Astrocyte of the hippocampus (primary cell): ENCODE measurements around the gene CCDC167.
"Not testable (repeated sequence)": the region's sequence is repeated elsewhere in the genome, so short reads cannot be mapped to it uniquely, and the experiment has no call there.

ENCODE experiments used
- DNase-seq: peaks from one replicate; pipeline ENCODE4 v3.0.0; 2011; ENCODE audit warnings: low read depth, low spot score

Gene CCDC167

DNA sequence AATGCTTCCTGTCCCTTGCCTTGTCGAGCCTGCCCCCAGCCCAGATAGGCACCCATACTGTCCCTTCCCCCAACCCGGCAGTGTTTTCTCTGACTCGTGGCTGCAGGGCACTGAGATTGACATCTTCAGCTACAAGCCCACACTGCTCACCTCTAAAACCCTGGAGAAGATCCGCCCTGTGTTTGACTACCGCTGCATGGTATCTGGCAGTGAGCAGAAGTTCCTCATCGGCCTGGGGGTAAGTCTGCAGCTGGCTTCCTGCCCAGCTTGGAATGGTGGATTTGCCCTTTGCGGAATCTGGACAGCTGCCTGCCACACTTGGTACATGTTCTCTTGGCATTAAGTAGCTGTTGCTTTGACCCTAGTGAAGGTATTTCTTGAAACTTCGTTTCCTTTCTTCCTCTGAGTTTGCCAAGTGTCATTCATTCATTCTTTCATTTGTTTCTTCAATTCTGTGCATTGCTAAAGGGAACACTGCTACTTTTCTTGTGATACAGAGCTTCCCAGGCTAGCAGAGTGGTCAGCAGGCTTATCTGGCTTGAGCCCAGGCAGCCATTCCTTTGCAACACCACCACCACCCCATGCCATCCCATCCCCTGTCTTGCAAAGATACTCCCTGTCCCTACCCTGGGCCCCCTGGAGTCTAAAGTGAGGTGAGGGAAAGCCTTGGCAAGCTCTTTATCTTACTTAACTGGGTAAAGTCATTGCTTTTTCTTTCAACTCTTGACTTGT is 26.2 kb downstream of the CCDC167 start:
- DNase-seq, result peak; percentile 83

DNA sequence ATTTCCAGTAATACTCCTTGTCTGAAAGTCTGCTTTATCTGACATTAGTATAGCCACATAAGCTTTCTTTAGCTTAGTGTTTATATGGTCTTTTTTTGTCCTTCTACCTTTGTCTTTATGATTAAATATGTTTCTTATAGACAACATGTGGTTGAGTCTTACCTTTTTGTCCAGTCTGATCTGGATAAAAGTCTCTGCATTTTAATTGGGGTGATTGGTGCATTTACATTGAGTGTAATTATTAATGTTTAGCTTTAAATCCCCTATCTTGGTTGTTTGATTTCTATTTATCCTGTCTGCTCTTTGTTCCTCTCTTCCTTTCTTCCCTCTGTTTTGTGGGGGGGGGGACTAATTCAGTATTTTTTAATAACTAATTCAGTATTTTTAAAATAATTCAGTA is 32.0 kb downstream of the CCDC167 start:
- DNase-seq, result no peak

DNA sequence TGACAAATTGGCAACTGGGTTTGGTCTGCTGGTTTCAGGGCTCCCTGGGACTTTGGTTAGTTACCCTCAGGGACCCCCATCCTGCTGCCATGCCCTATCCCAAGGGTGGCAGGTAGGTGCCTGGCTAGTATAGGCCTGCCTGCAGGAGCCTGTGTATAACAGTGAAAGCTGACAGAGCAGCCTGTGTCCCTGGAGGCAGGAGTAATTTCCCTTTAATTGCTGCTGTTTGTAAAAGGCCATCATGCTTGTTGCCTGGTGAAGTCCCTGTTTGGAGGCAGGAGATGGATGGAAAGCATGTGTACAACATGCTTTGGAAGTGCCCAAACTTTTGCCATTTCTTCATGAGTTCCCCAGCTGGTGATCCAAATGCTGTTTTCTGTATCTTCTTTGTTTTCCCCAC is 36.6 kb downstream of the CCDC167 start:
- no peak for DNase-seq

DNA sequence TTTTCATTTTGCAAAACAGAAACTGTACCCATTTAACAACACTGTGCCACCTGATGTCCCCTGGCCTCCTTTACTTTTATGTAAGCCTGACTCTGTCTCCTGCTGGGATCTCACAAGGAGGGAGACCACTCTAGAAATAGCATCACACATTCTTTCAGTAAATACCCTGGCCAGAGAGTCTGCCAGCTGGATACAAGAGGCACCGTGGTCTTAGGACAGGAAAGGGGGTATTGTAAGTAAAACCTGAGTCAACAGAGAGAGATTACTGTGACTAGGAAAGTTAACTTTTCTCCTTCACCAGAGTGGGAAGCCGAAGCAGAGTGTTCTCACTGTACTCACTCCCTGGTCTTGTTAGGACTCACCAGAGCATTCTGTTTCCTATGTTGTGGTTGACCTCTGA is 38.9 kb downstream of the CCDC167 start:
- peak; percentile 12 for DNase-seq

DNA sequence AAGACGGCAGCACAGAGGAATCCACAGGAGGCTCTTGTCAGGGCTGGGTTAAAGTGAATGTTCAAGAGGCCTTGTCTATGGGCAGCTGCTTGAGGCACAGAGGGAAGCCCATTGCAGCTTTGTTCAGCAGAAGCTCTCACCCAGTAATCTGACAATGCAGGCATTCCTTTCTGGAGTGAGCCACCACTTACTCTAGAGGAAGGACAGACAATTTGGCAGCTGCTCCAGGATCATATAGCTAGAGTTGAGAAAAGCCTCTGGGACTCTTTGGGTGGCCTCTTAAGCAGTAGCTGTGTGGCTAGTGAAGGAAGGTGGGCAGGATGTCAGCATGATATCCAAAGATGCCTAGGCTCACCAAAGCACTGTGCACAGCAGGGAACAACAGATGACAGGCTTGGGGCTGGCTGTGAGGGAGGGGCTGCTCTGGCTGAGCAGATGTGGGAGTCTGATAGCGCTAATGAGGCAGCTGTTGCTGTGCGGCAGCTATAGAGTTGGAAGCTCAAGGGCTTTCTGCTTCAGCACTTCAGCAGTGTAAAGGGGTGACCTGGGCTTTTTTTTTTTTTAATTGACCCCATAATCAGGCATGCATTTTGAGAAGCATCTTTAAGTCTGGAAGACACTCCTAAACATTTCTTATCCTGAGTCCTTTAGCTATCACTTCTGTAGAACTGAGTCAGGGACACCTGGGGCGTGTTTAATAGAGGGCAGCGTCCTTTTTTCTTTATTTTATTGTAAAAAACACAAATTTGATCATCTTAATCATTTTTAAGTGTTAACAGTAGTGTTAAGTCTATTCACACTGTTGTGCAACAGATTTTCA is 39.5 kb downstream of the CCDC167 start:
- no peak for DNase-seq

DNA sequence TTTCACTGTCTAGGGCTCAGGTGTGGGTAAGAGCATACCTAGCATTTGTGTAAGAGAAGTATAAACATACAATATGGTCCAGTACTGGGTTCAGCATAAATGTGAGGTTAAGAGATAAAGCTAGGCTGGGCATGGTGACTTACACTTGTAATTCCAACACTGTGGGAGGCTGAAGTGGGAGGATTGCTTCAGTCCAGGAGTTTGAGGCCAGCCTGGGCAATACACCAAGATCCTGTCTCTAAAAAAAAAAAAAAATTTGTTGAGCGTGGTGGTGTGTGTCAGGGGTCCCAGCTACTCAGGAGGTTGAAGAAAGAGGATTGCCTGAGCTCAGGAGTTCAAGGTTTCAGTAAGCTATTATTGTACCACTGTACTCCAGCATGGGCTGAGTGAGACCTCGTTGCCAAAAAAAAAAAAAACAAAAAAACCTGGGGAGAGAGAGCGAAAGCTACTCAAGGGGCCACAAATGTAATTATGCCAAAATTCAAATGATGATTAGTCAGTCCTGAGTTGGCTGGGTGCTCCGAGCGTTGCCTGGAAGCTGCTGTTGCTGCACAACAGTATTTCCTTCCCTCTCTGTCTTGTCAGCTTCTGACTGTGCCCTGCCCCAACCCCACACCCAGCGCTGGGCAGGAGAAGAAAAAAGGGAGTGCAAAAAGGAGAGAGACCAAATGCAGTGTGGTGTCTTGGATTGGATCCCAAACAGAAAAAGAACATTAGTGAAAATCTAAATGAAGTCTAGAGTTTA is 42.7 kb downstream of the CCDC167 start:
- DNase-seq, result peak; percentile 89

DNA sequence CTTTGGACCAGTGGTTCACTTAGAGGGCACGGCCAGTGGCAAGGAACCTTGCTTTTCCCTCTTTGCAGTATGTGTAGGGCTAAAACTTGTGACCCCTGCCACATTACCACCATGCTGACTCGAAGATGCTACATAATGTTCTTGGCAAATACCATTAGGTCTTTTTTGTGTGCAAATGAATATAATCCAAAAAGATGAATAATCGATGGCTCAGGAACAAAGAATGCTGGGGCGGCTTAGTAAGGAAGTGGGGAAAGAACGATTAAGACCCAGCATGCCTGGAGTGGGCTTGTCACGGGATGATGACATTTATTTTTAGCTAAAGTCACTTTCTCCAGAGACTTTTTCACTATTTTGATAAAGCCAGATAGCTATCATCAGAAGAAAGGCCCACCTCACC is 43.6 kb downstream of the CCDC167 start:
- DNase-seq, result peak; percentile 43

DNA sequence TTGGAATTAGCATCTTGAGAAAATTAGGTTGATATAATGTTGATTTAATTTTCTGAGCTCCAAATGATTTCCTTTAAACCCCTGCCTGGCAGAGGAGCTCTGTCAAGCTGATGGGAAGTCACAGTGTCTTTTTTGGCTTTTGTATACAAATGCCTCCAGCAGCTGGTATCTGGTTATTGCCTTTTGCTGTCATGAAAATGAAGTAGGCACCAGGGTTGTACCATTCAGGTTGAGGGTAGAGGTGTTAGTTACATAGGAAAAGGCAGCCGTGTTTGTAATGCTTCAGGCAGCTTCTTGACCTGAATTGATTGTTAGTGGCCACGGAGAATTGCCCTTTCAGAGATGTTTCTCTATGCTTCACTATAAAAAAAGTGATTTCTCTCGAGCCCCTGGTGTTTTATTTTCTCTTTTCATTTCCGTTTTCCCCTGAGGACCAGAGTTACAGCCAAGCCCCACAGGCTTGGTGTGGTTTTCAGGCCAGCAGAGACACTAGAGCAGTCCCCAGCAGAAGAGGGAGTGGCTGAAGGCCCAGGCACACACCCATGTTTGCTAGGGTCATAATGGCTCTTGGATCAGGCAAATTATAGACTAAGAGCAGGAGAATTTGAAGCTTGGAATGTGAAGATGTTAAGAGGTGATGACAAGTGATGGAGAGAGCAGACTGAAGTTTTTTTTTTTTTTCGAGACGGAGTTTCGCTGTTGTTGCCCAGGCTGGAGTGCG is 45.1 kb downstream of the CCDC167 start:
- DNase-seq, result no peak

DNA sequence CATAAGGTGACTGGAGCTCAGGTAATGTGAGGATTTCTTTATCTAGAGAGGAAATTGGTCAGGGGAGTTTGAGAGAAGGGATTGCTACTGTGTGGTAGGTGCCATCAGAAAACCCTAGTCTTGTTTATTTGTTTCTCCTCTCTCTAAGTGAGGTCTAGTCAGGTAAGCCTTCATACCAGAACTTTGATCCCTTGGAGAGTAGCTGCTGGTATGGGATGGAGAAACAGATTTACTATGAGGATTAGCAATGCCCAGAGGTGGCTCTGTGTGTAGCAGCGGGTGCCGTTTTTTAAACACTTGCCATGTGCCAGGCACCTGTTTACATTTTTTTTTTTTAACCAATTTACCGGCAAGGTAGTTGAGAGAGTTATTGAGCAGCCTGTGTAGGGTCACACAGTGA is 47.2 kb downstream of the CCDC167 start:
- DNase-seq, result no peak

DNA sequence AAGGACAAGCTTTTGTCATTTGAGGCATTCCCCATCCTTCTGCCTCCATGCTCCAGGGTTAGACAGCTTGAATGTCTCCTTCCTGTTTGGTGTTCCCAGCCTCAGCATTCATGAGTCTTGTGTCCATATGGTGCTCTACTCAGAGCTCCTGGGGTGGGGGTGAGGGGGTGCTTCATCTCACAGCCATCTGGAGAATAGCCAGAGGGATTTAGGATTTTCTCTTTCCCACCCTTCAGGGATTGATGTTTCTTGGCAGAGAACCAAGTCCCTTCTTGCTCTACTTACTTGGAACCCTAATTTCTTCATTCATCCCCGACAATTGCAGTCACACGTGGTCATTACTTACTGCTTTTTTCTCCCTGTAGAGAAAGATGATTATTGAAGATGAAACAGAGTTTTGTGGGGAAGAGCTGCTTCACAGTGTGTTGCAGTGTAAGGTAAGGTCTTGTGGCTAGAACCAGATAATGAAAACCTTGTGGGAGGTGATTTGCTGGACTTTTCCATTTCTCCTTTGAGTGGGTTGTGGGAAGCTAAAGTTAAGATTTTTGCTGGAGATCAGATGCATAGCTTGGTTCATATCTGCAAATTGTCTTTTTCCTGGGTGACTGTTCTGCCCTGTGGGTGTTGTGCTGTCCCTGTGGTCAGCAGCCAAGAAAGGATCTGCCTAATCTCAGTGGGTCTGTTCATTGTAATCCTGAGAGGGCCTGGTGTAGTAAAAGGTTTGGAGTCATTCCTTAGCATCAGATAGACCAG is 48.1 kb downstream of the CCDC167 start:
- DNase-seq, result no peak

DNA sequence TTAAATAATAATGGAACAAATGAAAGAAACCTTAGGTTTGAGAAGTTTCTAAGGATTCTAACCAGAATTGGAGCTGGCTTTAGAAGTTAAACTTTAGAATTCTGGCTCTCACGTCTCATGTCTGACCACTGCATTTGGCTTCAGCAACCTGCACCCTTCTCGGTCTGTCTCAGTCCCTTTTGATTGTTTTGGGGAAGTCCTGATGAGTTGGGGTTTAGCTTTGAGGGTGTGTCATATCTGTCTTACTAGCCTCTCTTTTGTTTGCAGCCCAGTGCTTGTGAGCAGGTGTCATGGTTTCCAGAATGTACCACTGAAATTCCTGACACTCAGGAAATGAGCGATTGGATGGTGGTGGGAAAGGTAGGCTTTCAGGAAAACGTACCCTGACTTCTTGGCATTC is 49.7 kb downstream of the CCDC167 start:
- no peak for DNase-seq

DNA sequence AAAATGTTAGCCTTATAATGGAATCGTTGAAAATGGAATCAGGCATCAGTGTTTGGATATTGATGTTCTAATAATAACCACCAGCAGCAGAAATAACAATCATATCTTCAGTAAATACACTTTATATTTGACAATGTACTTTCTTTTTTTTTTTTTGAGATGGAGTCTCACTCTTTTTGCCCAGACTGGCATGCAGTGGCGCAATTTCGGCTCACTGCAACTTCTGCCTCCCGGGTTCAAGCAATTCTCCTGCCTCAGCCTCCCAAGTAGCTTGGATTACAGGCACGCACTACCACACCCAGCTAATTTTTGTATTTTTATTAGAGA is 56.5 kb downstream of the CCDC167 start:
- DNase-seq, result not testable (repeated sequence)

DNA sequence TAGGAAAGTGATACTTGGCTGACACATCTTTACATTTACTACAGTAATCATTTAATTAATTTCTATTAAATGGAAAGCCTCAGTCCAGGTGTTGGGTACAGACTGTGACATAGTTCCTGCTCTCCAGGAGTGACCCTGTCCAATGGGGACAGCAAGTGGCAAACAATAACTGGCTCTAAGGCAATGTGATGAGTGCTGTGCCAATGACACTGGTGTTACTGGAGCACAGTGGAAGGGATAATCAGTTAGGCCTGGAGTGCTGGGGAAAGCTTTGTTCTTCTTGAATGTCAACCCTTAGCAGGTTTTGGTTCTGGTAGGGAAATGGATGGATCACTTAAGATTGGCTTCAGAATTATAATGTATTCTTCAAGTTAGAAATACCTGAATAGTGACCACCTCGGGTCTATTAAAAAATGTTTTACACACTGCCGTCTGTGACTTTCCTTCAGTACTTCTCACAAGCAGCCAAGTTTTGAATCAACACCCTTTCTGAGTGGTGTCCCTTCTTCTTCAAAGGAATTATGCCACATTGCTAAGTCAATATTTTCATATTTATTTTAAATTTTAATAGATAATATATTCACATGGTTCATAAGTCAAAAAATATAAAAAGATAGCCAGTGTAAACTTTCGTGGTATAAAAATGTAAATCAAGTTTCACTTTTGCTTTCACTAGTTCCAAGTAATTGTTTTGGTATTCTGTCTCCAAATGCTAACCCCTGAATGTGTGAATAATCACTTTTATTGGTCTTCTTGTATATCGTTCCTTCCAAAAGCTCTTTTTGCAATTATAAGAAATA is 57.1 kb downstream of the CCDC167 start:
- DNase-seq, result no peak

DNA sequence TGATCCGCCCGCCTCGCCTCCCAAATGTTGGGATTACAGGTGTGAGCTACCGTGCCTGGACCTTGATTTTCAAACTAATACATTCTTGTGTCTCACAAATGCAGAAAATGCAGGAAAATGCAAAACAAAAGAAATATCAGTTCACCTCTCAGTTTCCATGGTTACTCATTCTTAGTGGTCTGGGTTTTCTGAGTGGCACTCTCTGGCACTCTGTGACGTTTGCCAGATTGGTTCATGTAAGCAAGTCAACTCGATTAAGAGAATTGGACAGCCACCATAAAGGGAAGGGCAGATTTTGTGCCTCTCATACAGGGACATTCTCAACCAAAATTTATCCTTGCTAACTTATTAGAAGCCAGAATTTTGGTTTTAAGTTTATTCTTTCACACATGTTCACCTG is 58.0 kb downstream of the CCDC167 start:
- DNase-seq, result peak; percentile 59

DNA sequence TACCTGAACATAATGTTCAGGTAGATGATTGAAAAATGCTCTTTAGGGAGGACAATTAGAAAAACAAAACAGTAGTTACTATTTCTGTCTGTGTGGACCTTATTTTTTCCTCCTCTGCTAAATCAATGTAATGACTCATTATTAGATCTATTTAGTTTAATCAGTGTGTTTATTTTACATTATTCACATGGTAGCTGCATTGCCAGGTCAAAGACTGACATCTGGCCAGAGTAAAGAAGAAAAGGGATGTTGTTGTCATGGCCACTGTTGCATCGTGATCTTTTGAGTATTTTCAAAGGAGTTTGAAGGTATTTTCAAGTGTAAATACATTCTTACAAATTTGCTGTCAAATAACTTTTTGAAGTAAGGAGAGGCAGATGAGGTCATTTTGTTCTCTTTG is 60.8 kb downstream of the CCDC167 start:
- DNase-seq, result no peak

DNA sequence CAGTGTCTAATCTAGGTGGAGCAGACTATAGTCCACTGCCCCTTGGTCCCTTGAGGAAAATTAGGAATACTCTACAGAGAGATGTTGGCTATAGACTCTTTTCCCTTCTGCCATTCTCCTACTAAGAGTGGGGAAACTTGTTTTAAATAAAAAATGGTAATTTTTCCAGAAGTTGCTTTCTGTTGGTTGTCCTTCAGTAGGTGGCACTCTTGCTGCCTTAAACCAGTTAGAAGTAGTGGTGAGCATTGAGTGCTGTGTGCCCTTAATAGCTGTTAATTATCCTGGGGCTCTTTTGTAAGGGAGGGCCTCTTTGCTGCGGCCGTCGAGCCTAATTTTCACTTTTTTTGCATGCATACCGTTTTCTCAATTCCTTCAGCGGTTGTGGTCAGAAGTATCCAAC is 63.9 kb downstream of the CCDC167 start:
- peak; percentile 11 for DNase-seq

DNA sequence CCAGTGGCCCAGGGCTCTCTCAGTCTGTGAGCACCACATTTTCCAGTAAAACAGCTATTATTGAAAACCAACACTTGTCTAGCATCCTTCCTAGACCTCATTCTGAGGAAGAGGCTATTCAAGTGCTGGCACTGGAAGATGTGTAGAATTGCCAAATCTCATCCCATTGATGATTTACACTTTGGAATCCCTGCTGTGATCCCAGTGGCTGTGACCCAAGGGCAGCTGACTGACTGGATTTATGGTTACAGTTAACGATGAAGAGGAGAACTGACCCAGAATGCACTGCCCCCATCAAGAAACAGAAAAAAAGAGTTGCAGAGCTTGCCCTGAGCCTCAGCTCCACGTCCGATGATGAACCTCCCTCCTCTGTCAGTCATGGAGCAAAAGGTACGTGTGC is 64.3 kb downstream of the CCDC167 start:
- DNase-seq, result no peak

DNA sequence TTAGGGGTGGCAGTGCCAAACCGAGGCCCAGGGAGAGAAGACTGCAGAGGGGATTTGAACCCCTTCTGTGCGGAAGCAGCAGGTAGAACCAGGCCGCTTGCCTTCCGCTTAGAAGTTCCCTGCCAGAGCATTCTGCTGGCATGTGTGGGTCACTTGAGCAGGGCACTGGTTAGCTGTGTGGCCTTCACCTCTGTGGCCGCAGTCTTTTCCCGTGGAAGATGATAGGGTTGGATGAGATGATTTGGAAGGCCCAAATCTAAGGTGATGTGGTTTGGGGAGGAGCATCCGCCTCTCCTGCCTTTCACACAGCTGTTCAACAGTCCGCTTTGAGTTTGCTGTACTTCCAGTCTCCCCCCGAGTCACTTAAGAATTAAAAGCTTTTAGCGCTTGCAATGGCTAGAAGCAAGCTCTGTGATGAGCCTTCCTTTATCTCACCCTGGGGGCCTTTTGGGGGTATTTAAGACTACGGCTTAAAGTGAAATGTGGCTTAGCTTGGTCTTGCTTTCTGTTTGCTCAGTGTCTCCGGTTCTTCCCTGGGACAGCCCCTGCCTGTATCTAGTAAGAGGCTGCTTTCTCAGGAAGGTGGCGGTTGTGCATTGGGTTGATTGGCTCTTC is 65.9 kb downstream of the CCDC167 start:
- DNase-seq, result peak; percentile 42
